ENCODE results near the gene CDK14.
"Not testable (repeated sequence)": the region's sequence is repeated elsewhere in the genome, so short reads cannot be mapped to it uniquely, and the experiment has no call there.

Gene CDK14

DNA sequence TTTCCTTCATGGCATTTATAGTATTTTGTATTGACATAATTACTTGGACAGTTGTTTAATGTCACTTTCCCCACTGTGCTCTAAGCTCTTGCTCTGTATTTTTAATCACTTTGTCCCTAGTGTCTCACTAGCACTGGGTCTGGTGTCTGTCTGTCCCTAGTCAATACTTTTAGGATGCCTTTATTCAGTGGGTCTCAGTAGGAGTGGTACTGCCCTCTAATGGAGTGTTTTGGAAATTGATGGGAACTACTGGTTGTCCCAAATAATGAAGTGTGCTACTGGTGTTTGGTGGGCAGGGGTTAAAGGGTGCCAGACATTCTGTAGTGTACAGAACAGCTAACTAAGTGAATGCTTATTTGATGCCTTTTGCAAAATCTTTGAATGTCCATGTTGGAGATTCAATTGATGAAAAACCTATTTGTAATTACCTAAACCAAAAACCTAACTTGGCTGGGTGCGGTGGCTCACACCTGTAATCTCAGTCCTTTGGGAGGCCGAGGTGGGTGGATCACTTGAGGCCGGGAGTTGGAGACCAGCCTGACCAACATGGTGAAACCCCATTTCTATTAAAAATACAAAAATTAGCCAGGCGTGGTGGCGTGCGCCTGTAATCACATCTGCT is 33.3 kb downstream of the CDK14 start:
- DNase-seq (ENCODE audit: low read depth in 2 of 2): no peak

GRCh38 chr7:90631502-90631901 is 35.4 kb downstream of the CDK14 start:
- no peak for DNase-seq (ENCODE audit: low read depth in 2 of 2)

- not testable (repeated sequence) for DNase-seq (ENCODE audit: low read depth in 2 of 2)
Observed at GRCh38 chr7:90639683-90640082, 43.6 kb downstream of the CDK14 start.

GRCh38 chr7:90642978-90643377 is 46.9 kb downstream of the CDK14 start:
- no peak for DNase-seq (ENCODE audit: low read depth in 2 of 2)

DNA sequence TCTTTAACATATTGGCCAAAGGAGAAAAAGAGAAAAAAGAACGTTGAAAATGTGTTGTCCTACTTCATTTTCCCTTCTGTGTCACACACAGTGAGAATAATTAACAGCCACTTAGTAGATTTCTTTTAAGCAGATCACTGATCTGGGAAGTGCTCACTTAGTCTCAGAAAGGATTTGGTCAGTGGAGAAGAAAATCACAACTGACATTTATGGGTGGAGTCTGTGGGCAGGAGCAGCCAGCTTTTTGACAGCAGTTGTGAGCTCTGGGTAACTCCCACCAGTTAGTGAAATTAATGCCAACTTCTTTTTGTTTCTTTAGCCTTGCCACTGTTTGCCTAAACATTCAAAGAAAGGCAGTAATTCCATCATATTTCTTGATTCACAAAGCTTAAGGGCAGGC is 49.7 kb downstream of the CDK14 start:
- no peak for DNase-seq (ENCODE audit: low read depth in 2 of 2)

DNA sequence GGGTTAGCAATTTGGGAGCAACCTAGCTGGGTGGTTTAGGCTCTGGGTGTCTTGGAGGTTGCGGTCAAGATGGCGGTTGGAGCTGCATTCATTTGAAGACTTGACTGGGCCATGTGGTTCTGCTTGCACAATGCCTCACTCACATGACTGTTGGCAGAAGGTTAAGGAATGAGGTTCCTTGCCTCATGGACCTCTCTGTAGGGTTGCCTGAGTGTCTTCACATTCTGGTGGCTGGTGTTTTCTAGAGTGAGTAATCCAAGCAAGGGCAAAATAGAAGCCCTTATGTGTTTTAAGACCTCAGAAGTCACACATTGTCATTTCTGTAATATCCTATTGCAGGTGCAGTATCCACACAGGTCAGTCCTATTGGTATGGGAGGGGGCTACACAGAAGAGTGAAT is 52.0 kb downstream of the CDK14 start:
- no peak for DNase-seq (ENCODE audit: low read depth in 2 of 2)

GRCh38 chr7:90648834-90649233 is 52.7 kb downstream of the CDK14 start:
- DNase-seq (ENCODE audit: low read depth in 2 of 2): no peak

- no peak for DNase-seq (ENCODE audit: low read depth in 2 of 2)
Observed at GRCh38 chr7:90654718-90655427, 58.8 kb downstream of the CDK14 start.

- DNase-seq (ENCODE audit: low read depth in 2 of 2): no peak
Observed at GRCh38 chr7:90655566-90655965, 59.4 kb downstream of the CDK14 start.

DNA sequence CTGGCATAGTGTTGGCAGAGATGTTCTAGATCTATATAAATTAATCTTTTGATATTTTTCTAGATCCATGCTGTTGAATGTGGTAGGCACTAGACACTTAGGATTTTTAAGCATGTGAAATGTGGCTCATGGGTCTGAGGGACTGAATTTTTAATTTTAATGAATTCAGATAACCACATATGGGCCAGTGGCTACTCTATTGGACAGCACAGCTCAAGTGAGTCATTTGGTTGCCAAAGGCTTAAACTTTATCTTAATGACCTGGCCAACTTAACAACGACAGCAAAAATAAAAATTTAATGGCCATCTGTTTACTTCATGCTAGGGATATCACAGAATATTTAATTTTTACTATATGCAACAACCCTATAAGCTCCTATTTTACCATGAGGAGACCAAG is 61.4 kb downstream of the CDK14 start:
- no peak for DNase-seq (ENCODE audit: low read depth in 2 of 2)

GRCh38 chr7:90660100-90660499 is 64.0 kb downstream of the CDK14 start:
- no peak for DNase-seq (ENCODE audit: low read depth in 2 of 2)

- no peak for DNase-seq (ENCODE audit: low read depth in 2 of 2)
Observed at GRCh38 chr7:90660819-90661218, 64.7 kb downstream of the CDK14 start.

GRCh38 chr7:90661290-90662151 is 65.4 kb downstream of the CDK14 start:
- DNase-seq (ENCODE audit: low read depth in 2 of 2): no peak

- DNase-seq (ENCODE audit: low read depth in 2 of 2): no peak
Observed at GRCh38 chr7:90663176-90663575, 67.1 kb downstream of the CDK14 start.

DNA sequence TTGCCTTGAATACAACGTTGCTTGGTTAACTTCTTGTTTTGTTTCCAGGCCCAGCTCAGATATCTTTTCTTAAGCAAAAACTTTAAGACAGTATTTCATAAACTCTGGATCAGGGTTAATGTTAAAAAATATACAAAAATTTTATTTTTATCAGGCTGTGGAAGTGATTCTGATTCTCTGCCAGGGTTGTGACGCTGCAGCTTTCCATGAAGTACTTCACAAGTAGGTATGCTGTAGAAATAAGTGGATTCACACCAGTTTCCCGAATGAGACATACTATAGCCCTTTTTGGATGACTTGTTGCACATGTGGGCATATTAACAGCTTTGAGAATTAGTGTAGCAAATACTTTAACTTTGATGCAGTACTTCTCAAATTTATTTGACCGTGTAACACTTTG is 70.1 kb downstream of the CDK14 start:
- no peak for DNase-seq (ENCODE audit: low read depth in 2 of 2)

DNA sequence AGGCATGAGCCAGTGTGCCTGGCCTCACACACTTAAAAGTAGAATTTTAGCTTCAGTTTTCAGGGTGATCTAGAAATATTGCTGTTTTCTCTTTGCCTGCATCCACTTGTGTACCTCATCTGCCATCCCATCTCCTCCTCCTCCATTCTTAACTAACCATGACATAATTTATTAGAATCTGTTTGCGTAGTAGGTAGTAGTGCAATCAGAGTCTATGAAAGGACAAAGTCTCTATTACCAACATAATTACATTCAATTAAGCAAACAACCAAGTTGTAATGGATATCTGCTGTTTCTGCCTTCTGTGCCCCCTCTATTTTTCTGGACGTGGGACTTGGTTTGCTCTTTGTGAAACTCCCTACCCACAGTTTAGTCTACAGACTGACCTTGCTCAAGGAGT is 72.9 kb downstream of the CDK14 start:
- no peak for DNase-seq (ENCODE audit: low read depth in 2 of 2)

GRCh38 chr7:90669492-90669891 is 73.4 kb downstream of the CDK14 start:
- no peak for DNase-seq (ENCODE audit: low read depth in 2 of 2)

GRCh38 chr7:90671571-90671970 is 75.5 kb downstream of the CDK14 start:
- no peak for DNase-seq (ENCODE audit: low read depth in 2 of 2)

- no peak for DNase-seq (ENCODE audit: low read depth in 2 of 2)
Observed at GRCh38 chr7:90672210-90672609, 76.1 kb downstream of the CDK14 start.

GRCh38 chr7:90674625-90675024 is 78.5 kb downstream of the CDK14 start:
- DNase-seq (ENCODE audit: low read depth in 2 of 2): no peak

DNA sequence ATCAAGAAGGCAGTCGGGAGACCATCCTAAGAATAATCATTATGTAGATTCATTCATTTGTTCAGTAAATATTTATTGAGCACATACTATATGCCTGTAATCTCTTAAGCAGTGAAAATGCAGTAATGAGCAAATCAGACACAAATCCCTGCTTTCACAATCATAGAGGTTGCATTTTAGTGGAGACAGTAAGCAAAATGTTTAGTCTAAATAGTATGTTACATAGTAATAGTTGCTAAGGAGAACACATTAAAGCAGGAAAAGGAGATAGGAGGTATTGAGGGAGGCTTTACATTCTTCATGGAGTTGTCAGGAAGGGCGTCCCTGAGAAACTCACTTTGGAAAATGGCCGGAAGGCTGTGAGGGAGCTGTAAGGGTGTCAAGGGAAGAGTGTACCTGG is 79.9 kb downstream of the CDK14 start:
- DNase-seq (ENCODE audit: low read depth in 2 of 2): no peak

DNA sequence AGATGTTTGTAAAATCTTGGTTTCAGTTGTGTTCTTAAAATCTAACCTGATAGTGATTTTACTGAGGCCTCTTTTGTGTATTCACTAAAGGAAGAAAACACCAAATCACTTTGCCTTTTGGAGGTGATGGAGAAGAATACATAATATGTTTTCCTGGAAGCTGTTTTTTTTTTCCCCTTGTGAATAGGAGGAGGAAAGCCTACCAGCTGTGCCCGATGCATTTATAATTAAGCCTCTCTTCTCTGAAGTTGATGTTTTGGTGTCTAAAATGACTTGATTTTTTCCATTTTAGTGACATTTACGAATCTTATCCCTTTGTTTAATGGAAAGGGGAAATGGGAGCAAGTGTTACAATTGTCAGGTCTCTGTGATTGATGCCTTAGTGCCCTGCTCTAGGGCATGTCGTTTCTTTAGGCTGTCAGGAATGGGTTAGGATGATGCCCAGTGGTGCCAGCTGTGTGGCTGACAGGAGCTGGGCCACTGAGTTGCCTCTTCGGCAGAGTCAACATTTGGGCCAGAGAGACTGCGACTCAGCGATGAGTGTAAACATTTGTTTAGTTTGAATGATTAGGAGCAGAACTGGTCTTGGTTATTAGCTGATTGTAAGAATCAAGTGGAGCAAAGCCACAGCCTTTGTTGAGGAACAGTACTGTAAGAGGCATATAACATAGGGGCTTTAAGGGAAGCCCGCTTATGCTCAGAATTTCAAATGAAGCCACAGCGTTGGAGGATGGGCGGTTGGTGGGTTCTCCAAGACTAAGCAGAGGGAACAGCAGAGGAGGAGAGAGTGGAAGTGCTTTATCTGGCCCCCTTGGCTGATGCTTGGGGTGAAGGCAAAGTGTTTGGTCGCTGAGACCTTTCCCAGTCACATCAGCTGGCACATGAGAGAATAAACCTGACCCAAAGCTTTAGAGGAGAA is 81.6 kb downstream of the CDK14 start:
- DNase-seq (ENCODE audit: low read depth in 2 of 2): no peak
